Colonic mucosa (tissue), 4 donors: ENCODE measurements around the gene BRCA2. TPM values are rescaled to one million over a fixed set of nuclear protein-coding genes. Genes with fewer than 3 reads are reported as not detected.

Source experiments
- DNase-seq: peaks from one replicate; pipeline ENCODE4 v3.0.0-alpha.2; 2020
- H3K27ac ChIP-seq: fragments of 200-600 bp; one replicate; pipeline ENCODE4 v1.8.0; 2021
- H3K27me3 ChIP-seq: fragments of 200-600 bp; one replicate; pipeline ENCODE4 v1.8.0; 2021
- H3K36me3 ChIP-seq: fragments of 200-600 bp; one replicate; pipeline ENCODE4 v1.8.0; 2021
- H3K4me1 ChIP-seq: fragments of 200-600 bp; one replicate; pipeline ENCODE4 v1.8.0; 2021; ENCODE audit warnings: mild to moderate bottlenecking
- H3K4me3 ChIP-seq: fragments of 200-600 bp; one replicate; pipeline ENCODE4 v1.8.0; 2021
- H3K9ac ChIP-seq, 2 donors: one replicate each; pipeline ENCODE4 v1.7.0; 2013; ENCODE audit warnings: control low read depth in 2 of 2, low read depth in 2 of 2, low read length in 2 of 2
- H3K9me3 ChIP-seq: fragments of 200-600 bp; one replicate; pipeline ENCODE4 v1.8.0; 2021
- intact Hi-C: fragments of 100-400 bp; cut with DNase I; formaldehyde crosslinking; loops from one replicate; pipeline ENCODE4 v1.14.1; 2022
- total RNA-seq, 2 donors: library from RNA; stranded (reverse); fragmentation: NEBNext Ultra II Directional in 1 of 2; extraction: Animal tissue kit (Norgen Biotek cat#: 25700) in 1 of 2; gene quantifications; one replicate each; pipeline ENCODE4 v1.2.1, GENCODE V29; 2021
- TF ChIP-seq, protein P1 (sequence below): fragments of 200-600 bp; IDR thresholded peaks from one replicate; pipeline ENCODE4 v1.8.0; 2022; ENCODE audit warnings: antibody characterized with exemption, mild to moderate bottlenecking
- donor health status: healthy.
- donor health status: DM: no; HTN: no; CAD: no.
- donor health status: DM: no; HTN: no; CAD: no.

BRCA2 gene
- total RNA-seq, 2 donors from 2014 or later, result 4.8 to 12.1 TPM

DNA sequence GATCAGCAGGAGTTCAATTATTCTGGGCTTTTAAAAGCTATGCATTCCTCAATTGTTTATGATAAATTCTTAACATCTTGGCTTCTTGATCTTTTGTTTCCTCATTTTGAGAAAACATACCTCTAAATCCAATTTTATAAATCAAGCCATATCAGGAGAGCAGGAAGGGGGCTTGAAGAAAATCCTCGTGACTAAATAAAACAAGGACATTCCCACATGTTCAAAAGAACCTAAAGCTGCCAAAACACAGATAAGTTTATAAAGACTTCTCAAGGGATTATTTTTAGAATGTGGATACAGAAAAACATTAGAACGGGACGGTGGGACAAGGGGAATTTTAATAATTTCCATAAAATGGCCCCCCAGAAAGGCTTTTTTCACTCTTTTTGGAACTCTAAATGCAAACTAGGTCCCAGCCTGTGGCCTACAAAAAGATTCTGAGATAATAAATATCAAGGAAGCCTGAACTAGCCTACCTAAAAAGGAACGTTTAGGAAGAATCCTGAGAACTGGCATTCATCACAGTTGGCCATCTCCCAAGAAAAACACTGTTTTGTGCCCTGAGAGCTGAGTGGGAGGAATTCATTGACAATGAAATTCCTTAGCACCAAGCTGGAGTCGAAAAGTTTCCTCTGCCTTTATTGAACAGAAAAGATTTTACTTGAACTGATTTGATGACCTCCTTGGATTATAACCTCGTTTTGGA is 30.2 kb upstream of the BRCA2 start:
- H3K36me3 ChIP-seq, result no peaks in the 10 kb centered on the region
- TF ChIP-seq, protein P1, sequence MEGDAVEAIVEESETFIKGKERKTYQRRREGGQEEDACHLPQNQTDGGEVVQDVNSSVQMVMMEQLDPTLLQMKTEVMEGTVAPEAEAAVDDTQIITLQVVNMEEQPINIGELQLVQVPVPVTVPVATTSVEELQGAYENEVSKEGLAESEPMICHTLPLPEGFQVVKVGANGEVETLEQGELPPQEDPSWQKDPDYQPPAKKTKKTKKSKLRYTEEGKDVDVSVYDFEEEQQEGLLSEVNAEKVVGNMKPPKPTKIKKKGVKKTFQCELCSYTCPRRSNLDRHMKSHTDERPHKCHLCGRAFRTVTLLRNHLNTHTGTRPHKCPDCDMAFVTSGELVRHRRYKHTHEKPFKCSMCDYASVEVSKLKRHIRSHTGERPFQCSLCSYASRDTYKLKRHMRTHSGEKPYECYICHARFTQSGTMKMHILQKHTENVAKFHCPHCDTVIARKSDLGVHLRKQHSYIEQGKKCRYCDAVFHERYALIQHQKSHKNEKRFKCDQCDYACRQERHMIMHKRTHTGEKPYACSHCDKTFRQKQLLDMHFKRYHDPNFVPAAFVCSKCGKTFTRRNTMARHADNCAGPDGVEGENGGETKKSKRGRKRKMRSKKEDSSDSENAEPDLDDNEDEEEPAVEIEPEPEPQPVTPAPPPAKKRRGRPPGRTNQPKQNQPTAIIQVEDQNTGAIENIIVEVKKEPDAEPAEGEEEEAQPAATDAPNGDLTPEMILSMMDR, result no peak
- no peak overlapping the region for H3K4me3 ChIP-seq
- no peaks in the 10 kb centered on the region for H3K9me3 ChIP-seq
- no peaks in the 10 kb centered on the region for H3K27me3 ChIP-seq
- H3K27ac ChIP-seq, result no peak overlapping the region
- no peak overlapping the region for H3K9ac ChIP-seq
- no peak for DNase-seq
- intact Hi-C loops, result no loop called here
- H3K4me1 ChIP-seq, result no peaks in the 10 kb centered on the region

DNA sequence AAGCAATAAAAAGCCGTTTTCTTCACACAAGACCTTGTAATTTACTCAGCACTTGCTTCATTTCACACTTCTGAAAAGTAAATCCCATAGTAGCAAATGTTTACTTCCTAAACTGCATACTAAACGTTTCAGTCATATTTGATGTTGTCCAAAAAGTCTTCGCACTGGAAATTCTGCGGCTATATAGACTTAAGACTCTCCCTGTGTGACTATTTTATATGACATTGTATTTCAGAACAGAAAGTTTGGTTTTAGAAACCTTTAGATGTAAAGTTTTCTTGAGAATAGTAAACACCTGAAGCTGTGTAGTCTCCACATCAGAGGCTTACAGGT is 29.7 kb upstream of the BRCA2 start:
- H3K4me1 ChIP-seq, result no peaks in the 10 kb centered on the region
- intact Hi-C loops, result no loop called here
- no peak overlapping the region for H3K4me3 ChIP-seq
- no peaks in the 10 kb centered on the region for H3K27me3 ChIP-seq
- H3K9ac ChIP-seq, result no peak overlapping the region
- H3K9me3 ChIP-seq, result no peaks in the 10 kb centered on the region
- no peak for DNase-seq
- TF ChIP-seq, protein P1, result no peak
- no peak overlapping the region for H3K27ac ChIP-seq
- H3K36me3 ChIP-seq, result no peaks in the 10 kb centered on the region

DNA sequence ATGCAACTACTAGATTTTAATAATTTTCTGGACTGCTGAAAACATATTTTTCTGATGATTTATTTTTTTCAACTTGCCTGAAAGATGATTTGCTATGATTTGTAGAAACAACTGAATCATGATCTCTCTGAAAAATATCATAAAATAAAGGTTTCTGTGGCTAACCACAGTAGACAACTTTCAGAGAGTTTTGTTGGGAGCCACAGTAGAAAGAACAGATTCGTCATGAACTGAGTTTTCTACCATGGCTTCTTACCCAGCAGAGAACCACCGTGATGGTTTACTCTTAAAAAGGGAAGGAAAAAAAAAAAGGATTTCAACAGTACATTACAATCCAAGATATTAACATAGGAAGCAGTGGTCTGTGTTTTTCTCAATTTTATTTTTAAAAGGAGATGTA is 18.1 kb upstream of the BRCA2 start:
- intact Hi-C loops, result no loop called here
- Histone ChIP-seq H3K4me1 (no peaks in the 10 kb centered on the region), H3K9me3 (no peaks in the 10 kb centered on the region), H3K9ac (no peak overlapping the region), H3K36me3 (no peaks in the 10 kb centered on the region), H3K27ac (no peak overlapping the region), H3K27me3 (no peaks in the 10 kb centered on the region), H3K4me3 (no peak overlapping the region)
- TF ChIP-seq, protein P1, result no peak
- DNase-seq, result no peak

DNA sequence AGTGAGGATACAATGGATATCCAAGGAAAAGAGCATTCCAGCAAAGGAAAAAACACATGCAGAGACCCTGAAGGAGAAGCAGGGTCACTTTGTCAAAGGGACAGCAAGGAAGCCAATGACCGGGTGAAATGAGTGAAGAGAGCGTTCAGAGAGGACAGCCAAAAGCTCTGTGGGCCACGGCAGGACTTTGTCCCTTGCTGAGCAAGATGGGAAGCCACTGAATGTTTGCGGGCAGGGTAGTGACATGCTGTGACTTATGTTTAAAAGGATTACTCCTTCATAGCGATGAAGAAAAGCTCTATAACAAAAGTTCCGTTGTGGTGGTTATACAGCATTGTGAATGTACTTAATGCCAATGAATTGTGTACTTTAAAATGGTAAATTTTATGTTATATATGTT is 16.6 kb upstream of the BRCA2 start:
- Histone ChIP-seq H3K9ac (no peak overlapping the region), H3K27me3 (no peaks in the 10 kb centered on the region), H3K36me3 (no peaks in the 10 kb centered on the region), H3K27ac (no peak overlapping the region), H3K4me1 (no peaks in the 10 kb centered on the region), H3K4me3 (no peak overlapping the region), H3K9me3 (no peaks in the 10 kb centered on the region)
- intact Hi-C loops, result no loop called here
- no peak for DNase-seq
- TF ChIP-seq, protein P1, result no peak

DNA sequence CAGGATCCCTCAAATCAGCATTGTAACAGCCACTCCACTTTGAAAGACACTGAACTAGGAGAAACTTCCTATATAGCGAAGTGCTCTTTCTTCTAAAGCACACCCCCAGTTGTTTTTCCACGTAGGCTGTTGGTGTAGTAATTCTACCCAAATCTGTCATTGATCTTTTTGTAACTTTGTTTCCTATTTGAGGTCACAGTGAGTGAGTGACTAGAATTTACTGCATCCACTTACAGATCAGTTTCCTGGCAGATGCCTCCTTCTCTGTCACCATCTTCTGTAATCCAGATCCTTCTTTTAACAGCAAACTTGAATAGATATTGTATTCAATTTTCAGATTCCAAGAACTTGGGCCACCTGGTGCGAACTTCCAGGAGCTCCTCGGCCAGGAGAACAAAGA is 15.4 kb upstream of the BRCA2 start:
- H3K27me3 ChIP-seq, result no peaks in the 10 kb centered on the region
- H3K36me3 ChIP-seq, result no peaks in the 10 kb centered on the region
- TF ChIP-seq, protein P1, result no peak
- H3K9ac ChIP-seq, result no peak overlapping the region
- no peaks in the 10 kb centered on the region for H3K9me3 ChIP-seq
- no peaks in the 10 kb centered on the region for H3K4me1 ChIP-seq
- H3K4me3 ChIP-seq, result no peak overlapping the region
- DNase-seq, result no peak
- no peak overlapping the region for H3K27ac ChIP-seq
- intact Hi-C loops, result no loop called here
